Ishikawa (cell line): ENCODE measurements around the gene ARL4C.

Source experiments
- EGR1 ChIP-seq: IDR thresholded peaks from 2 replicates; pipeline ENCODE4 v1.6.1; 2012
- REST ChIP-seq: IDR thresholded peaks from 2 replicates; pipeline ENCODE4 v1.6.1; 2012; ENCODE audit warnings: low read depth, mild to moderate bottlenecking
- TCF12 ChIP-seq: IDR thresholded peaks from 2 replicates; pipeline ENCODE4 v1.6.1; 2012; ENCODE audit warnings: low read depth
- YY1 ChIP-seq: IDR thresholded peaks from 2 replicates; pipeline ENCODE4 v1.6.1; 2012; ENCODE audit warnings: low read depth

GRCh38 chr2:234521536-234521935 lies 24.7 kb upstream of the ARL4C start:
- TF ChIP-seq YY1 (no peak), REST (no peak), EGR1 (no peak), TCF12 (no peak)
